AG04450 (cell line): ENCODE data around the gene MBNL3. TPM values are rescaled to one million over a fixed set of nuclear protein-coding genes. Genes with fewer than 3 reads are reported as not detected.
A peak's percentile ranks its signal among the peaks of the same experiment; 100 is the strongest.

Experiments
- CTCF ChIA-PET: fragments of 300-600, 350-600 bp; formaldehyde crosslinking; extraction: SDS; loops from one replicate; lab custom pipeline; 2022; ENCODE audit warnings: antibody characterized with exemption, inconsistent platforms; lab: Charles Lee
- POLR2A ChIA-PET: fragments of 350-600 bp; formaldehyde crosslinking; extraction: SDS; loops from one replicate; lab custom pipeline; 2021; ENCODE audit warnings: antibody characterized with exemption, inconsistent platforms; lab: Yijun Ruan, JAX
- DNase-seq: peaks from one replicate; pipeline ENCODE4 v3.0.0-alpha.2; 2011; ENCODE audit warnings: low read depth, low spot score
- H3K27ac ChIP-seq: one replicate; pipeline ENCODE4 v1.5.1; 2012; ENCODE audit warnings: low read depth, low read length, control low read depth
- H3K27me3 ChIP-seq: one replicate; pipeline ENCODE4 v1.6.0; 2012; ENCODE audit warnings: low read length; ENCODE audit not compliant: control insufficient read depth, insufficient read depth
- H3K4me3 ChIP-seq: 2 replicates; pipeline ENCODE4 v1.5.1; 2011; ENCODE audit warnings: mild to moderate bottlenecking, low read depth, low read length, control low read depth
- H3K9me3 ChIP-seq: 2 replicates; pipeline ENCODE4 v1.5.1; 2012; ENCODE audit warnings: low read length; ENCODE audit not compliant: control insufficient read depth, insufficient read depth
- polyA plus RNA-seq: library from polyadenylated mRNA; depleted of rRNA; stranded (reverse); fragments of >200 nt; gene quantifications from 2 replicates; pipeline ENCODE4 v1.2.3, GENCODE V29; 2011
- TF ChIP-seq, protein P1 (sequence below): IDR thresholded peaks from 2 replicates; pipeline ENCODE4 v1.5.1; 2011; ENCODE audit warnings: low read depth, low read length, control low read depth, inconsistent platforms

Gene MBNL3
- polyA plus RNA-seq, 1 experiment = 1.1 TPM

DNA sequence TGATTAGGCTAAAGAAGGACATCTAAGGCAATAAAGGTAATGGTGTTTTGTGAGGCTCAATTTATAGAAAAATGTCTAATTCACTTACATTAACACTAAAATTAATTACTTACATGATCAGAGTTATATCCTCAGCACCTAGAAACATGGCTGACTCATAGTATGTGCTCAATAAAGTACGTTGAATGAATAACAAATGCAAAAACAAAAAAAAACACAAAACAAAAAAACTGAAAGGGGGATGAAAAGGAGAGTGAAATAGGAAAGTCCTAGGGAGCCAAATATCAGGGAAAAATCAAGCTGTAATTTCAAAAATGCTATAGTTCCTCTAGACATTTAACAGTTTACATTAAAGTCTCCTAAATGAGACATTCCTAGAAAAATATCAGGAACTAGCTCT is 18.7 kb downstream of the MBNL3 start:
- Histone ChIP-seq H3K27me3 (no peaks in the 10 kb centered on the region), H3K9me3 (no peaks in the 10 kb centered on the region), H3K4me3 (no peak overlapping the region), H3K27ac (no peak overlapping the region)
- DNase-seq = no peak
- POLR2A ChIA-PET = no interaction called here
- TF ChIP-seq, protein P1, sequence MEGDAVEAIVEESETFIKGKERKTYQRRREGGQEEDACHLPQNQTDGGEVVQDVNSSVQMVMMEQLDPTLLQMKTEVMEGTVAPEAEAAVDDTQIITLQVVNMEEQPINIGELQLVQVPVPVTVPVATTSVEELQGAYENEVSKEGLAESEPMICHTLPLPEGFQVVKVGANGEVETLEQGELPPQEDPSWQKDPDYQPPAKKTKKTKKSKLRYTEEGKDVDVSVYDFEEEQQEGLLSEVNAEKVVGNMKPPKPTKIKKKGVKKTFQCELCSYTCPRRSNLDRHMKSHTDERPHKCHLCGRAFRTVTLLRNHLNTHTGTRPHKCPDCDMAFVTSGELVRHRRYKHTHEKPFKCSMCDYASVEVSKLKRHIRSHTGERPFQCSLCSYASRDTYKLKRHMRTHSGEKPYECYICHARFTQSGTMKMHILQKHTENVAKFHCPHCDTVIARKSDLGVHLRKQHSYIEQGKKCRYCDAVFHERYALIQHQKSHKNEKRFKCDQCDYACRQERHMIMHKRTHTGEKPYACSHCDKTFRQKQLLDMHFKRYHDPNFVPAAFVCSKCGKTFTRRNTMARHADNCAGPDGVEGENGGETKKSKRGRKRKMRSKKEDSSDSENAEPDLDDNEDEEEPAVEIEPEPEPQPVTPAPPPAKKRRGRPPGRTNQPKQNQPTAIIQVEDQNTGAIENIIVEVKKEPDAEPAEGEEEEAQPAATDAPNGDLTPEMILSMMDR = no peak
- CTCF ChIA-PET = no interaction called here

- TF ChIP-seq, protein P1 = no peak
- Histone ChIP-seq H3K27me3 (no peaks in the 10 kb centered on the region), H3K9me3 (no peaks in the 10 kb centered on the region), H3K27ac (no peak overlapping the region), H3K4me3 (no peak overlapping the region)
- no peak for DNase-seq
- POLR2A ChIA-PET = no interaction called here
- CTCF ChIA-PET = interaction anchor here (0.9 kb wide), 1 partner anchor 163 kb away, joined by 3 read pairs; no protein-coding TSS in a partner anchor
Measured at GRCh38 chrX:132468454-132468853, 20.4 kb downstream of the MBNL3 start.

- ChIA-PET POLR2A (no interaction called here), CTCF (interaction anchor here (0.9 kb wide), 1 partner anchor 164 kb away, joined by 3 read pairs; no protein-coding TSS in a partner anchor)
- no peaks in the 10 kb centered on the region for H3K9me3 ChIP-seq
Measured at GRCh38 chrX:132467989-132468388, 20.8 kb downstream of the MBNL3 start.

GRCh38 chrX:132467026-132467425 is 21.8 kb downstream of the MBNL3 start:
- CTCF ChIA-PET = no interaction called here
- TF ChIP-seq, protein P1 = no peak

More at GRCh38 chrX:132467989-132468388, 20.8 kb downstream of the MBNL3 start:
- no peak overlapping the region for H3K27ac ChIP-seq
- TF ChIP-seq, protein P1 = no peak
- no peaks in the 10 kb centered on the region for H3K27me3 ChIP-seq
- no peak for DNase-seq
- H3K4me3 ChIP-seq = no peak overlapping the region

GRCh38 chrX:132463411-132463810 is 25.4 kb downstream of the MBNL3 start:
- Histone ChIP-seq H3K27ac (no peak overlapping the region), H3K9me3 (no peaks in the 10 kb centered on the region), H3K4me3 (no peak overlapping the region), H3K27me3 (no peaks in the 10 kb centered on the region)
- TF ChIP-seq, protein P1 = peak; percentile 43
- ChIA-PET POLR2A (no interaction called here), CTCF (interaction anchor here (0.9 kb wide), 1 partner anchor 170 kb away, joined by 6 read pairs; no protein-coding TSS in a partner anchor)
- no peak for DNase-seq

More at GRCh38 chrX:132467026-132467425, 21.8 kb downstream of the MBNL3 start:
- no peak overlapping the region for H3K27ac ChIP-seq
- no peak for DNase-seq
- POLR2A ChIA-PET = no interaction called here
- no peaks in the 10 kb centered on the region for H3K27me3 ChIP-seq
- no peak overlapping the region for H3K4me3 ChIP-seq
- no peaks in the 10 kb centered on the region for H3K9me3 ChIP-seq
